Liver (tissue), 9 donors: ENCODE data around the gene TRIOBP. TPM values are rescaled to one million over a fixed set of nuclear protein-coding genes. Genes with fewer than 3 reads are reported as not detected.

Experiments used
- DNase-seq: peaks from one replicate; pipeline ENCODE4 v3.0.0-alpha.2; 2017; ENCODE audit warnings: low spot score
- H3K27ac ChIP-seq, 2 donors: one replicate each; pipeline ENCODE4 v1.7.0; 2013; ENCODE audit warnings: inconsistent platforms in 2 of 2, low read length in 2 of 2, control low read depth in 1 of 2, low read depth in 1 of 2, mild to moderate bottlenecking in 1 of 2
- H3K27me3 ChIP-seq, 4 donors: one replicate each; pipeline versions ENCODE4 v1.6.1 to v1.7.0; 2013; ENCODE audit warnings: low read length in 3 of 4, inconsistent platforms in 1 of 4, mild to moderate bottlenecking in 1 of 4, moderate library complexity in 1 of 4; ENCODE audit not compliant: control insufficient read depth in 4 of 4, insufficient read depth in 4 of 4
- H3K36me3 ChIP-seq, 4 donors: one replicate each; pipeline versions ENCODE4 v1.6.1 to v1.7.0; 2013; ENCODE audit warnings: low read length in 3 of 4, mild to moderate bottlenecking in 3 of 4, low read depth in 1 of 4, moderate library complexity in 1 of 4; ENCODE audit not compliant: control insufficient read depth in 4 of 4, insufficient read depth in 3 of 4
- H3K4me1 ChIP-seq, 4 donors: one replicate each; pipeline versions ENCODE4 v1.6.1 to v1.7.0; 2013; ENCODE audit warnings: low read length in 3 of 4, mild to moderate bottlenecking in 3 of 4, moderate library complexity in 1 of 4; ENCODE audit not compliant: control insufficient read depth in 4 of 4, insufficient read depth in 4 of 4
- H3K4me3 ChIP-seq, 3 donors: one replicate each; pipeline versions ENCODE4 v1.6.1 to v1.7.0; 2013; ENCODE audit warnings: low read length in 3 of 3, control low read depth in 1 of 3, low read depth in 1 of 3, mild to moderate bottlenecking in 1 of 3
- H3K9ac ChIP-seq, 2 donors: one replicate each; pipeline ENCODE4 v1.7.0; 2013; ENCODE audit warnings: low read length in 2 of 2, mild to moderate bottlenecking in 2 of 2, moderate library complexity in 2 of 2, control low read depth in 1 of 2, low read depth in 1 of 2
- H3K9me3 ChIP-seq, 4 donors: one replicate each; pipeline versions ENCODE4 v1.6.1 to v1.7.0; 2013; ENCODE audit warnings: low read length in 3 of 4; ENCODE audit not compliant: control insufficient read depth in 4 of 4
- ATF3 ChIP-seq: IDR thresholded peaks from 2 replicates; pipeline ENCODE4 v1.6.1; 2016; ENCODE audit warnings: antibody characterized with exemption
- CTCF ChIP-seq: fragments of 150-350 bp; IDR thresholded peaks from 2 replicates; pipeline ENCODE4 v1.5.1; 2017; ENCODE audit warnings: improper control_type of control experiment, low read depth, low read length; ENCODE audit not compliant: missing input control
- FOXA1 ChIP-seq: IDR thresholded peaks from 2 replicates; pipeline ENCODE4 v1.6.1; 2016; ENCODE audit warnings: antibody characterized with exemption
- GABPA ChIP-seq, 2 donors: IDR thresholded peaks in 1 of 2; conservative IDR thresholded peaks in 1 of 2; 2 replicates each; pipeline ENCODE4 v1.6.1; 2016; ENCODE audit warnings: antibody characterized with exemption in 2 of 2, mild to moderate bottlenecking in 1 of 2, moderate library complexity in 1 of 2
- HNF4G ChIP-seq: IDR thresholded peaks from 2 replicates; pipeline ENCODE4 v1.6.1; 2016; ENCODE audit warnings: antibody characterized with exemption
- JUND ChIP-seq, 2 donors: IDR thresholded peaks; 2 replicates each; pipeline ENCODE4 v1.6.1; 2016; ENCODE audit warnings: antibody characterized with exemption in 2 of 2
- MAX ChIP-seq: IDR thresholded peaks from 2 replicates; pipeline ENCODE4 v1.6.1; 2016; ENCODE audit warnings: antibody characterized with exemption
- RAD21 ChIP-seq, 2 donors: IDR thresholded peaks; 2 replicates each; pipeline ENCODE4 v1.6.1; 2016; ENCODE audit warnings: antibody characterized with exemption in 2 of 2, mild to moderate bottlenecking in 2 of 2
- TAF1 ChIP-seq: conservative IDR thresholded peaks from 2 replicates; pipeline ENCODE4 v1.6.1; 2016; ENCODE audit warnings: antibody characterized with exemption, mild to moderate bottlenecking
- YY1 ChIP-seq: IDR thresholded peaks from 2 replicates; pipeline ENCODE4 v1.6.1; 2016; ENCODE audit warnings: antibody characterized with exemption, mild to moderate bottlenecking
- ZBTB33 ChIP-seq: IDR thresholded peaks from 2 replicates; pipeline ENCODE4 v1.6.1; 2016; ENCODE audit warnings: antibody characterized with exemption
- WGBS: extraction: QIAGEN DNeasy Blood & Tissue Kit; methylation state at CpG from one replicate; pipeline ENCODE4 v1.1.7; 2013; 5-methylcytosine and 5-hydroxymethylcytosine counted together
- polyA plus RNA-seq, 2 donors: library from polyadenylated mRNA; stranded (reverse) in 1 of 2; unstranded in 1 of 2; fragments of 200-250 nt in 1 of 2; fragments of >200 nt in 1 of 2; fragmentation: Nextera tagmentation in 1 of 2; extraction: Ambion mirVana in 1 of 2; gene quantifications; one replicate each; pipeline versions ENCODE4 v1.2.1 to v1.2.3, GENCODE V29; 2013 to 2015
- total RNA-seq, 2 donors: library from RNA; depleted of rRNA; stranded (reverse); fragments of >200 nt; gene quantifications; one replicate each; pipeline ENCODE4 v1.2.3, GENCODE V29; 2014
- donor health status: healthy.
- donor health status: healthy.
- donor health status: healthy.
- donor health status: healthy.
- donor health status: healthy.

TRIOBP gene
- total and polyA plus RNA-seq, 4 donors, result 4.8 to 41.1 (median 21.6) TPM

GRCh38 chr22:37662039-37662438, 34.8 kb upstream of the TRIOBP start:
- TF ChIP-seq ZBTB33 (no peak), TAF1 (no peak), YY1 (no peak), JUND (IDR thresholded peaks at IDR 0.05) (no peak), HNF4G (no peak), RAD21 (IDR thresholded peaks at IDR 0.05) (no peak), MAX (no peak), GABPA (IDR thresholded peaks at IDR 0.05 in 1 of 2, conservative IDR thresholded peaks at IDR 0.05 in 1 of 2) (no peak)
- Histone ChIP-seq H3K4me1 (peaks cover 8 to 53% (median 43%) of the 10 kb centered on the region in 4 donors), H3K27ac (peak overlapping the region in 1 of 2 donors; percentile 15), H3K9ac (no peak overlapping the region), H3K9me3 (no peaks in the 10 kb centered on the region), H3K4me3 (no peak overlapping the region), H3K36me3 (peaks cover 0 to 14% (median 2%) of the 10 kb centered on the region in 4 donors), H3K27me3 (no peaks in the 10 kb centered on the region)
- WGBS, result 81% methylated on average over 5 of the region's 5 CpGs
- no peak for DNase-seq

GRCh38 chr22:37663521-37664140, 33.2 kb upstream of the TRIOBP start:
- H3K9ac ChIP-seq, result no peak overlapping the region
- peaks cover 6 to 43% (median 37%) of the 10 kb centered on the region in 4 donors for H3K4me1 ChIP-seq
- H3K9me3 ChIP-seq, result no peaks in the 10 kb centered on the region
- no peak overlapping the region for H3K4me3 ChIP-seq
- no peak overlapping the region for H3K27ac ChIP-seq
- no peak for TF ChIP-seq CTCF
- peaks cover 2 to 16% (median 4%) of the 10 kb centered on the region in 4 donors for H3K36me3 ChIP-seq
- 72% methylated on average over 16 of the region's 16 CpGs for WGBS
- no peak for DNase-seq
- H3K27me3 ChIP-seq, result no peaks in the 10 kb centered on the region

GRCh38 chr22:37664249-37665101, 32.4 kb upstream of the TRIOBP start:
- no peak overlapping the region for H3K4me3 ChIP-seq
- peaks cover 6 to 38% (median 34%) of the 10 kb centered on the region in 4 donors for H3K4me1 ChIP-seq
- DNase-seq, result no peak
- 74% methylated on average over 16 of the region's 16 CpGs for WGBS
- TF ChIP-seq ATF3, result no peak
- TF ChIP-seq YY1, result no peak
- TF ChIP-seq FOXA1, result no peak
- H3K27ac ChIP-seq, result no peak overlapping the region
- peaks cover 2 to 16% (median 4%) of the 10 kb centered on the region in 4 donors for H3K36me3 ChIP-seq
- no peak overlapping the region for H3K9ac ChIP-seq
- no peaks in the 10 kb centered on the region for H3K9me3 ChIP-seq
- H3K27me3 ChIP-seq, result no peaks in the 10 kb centered on the region
